A673 (cell line): ENCODE data around the gene PRR4.

Experiments used
- CTCF ChIP-seq: fragments of 300-800, 200-600 bp; sonication (generic); conservative IDR thresholded peaks from 2 replicates; pipeline ENCODE4 v1.5.1; 2017; ENCODE audit warnings: low read depth, mild to moderate bottlenecking, antibody characterized with exemption, low read length, moderate library complexity, mixed read lengths
- EZH2 ChIP-seq: fragments of 200-600 bp; sonication (generic); IDR thresholded peaks from 2 replicates; pipeline ENCODE4 v1.6.1; 2017; ENCODE audit warnings: borderline replicate concordance, low read depth, mild to moderate bottlenecking, mixed read lengths, antibody characterized with exemption, low read length; ENCODE audit not compliant: poor library complexity, severe bottlenecking

GRCh38 chr12:10826258-10826657 is 23.0 kb downstream of the PRR4 start, which contains the start of gene TAS2R10:
- TF ChIP-seq EZH2 (no peak), CTCF (no peak)
